Choroid plexus epithelial cell (primary cell): Measurements from ENCODE around the gene GALNT9.

Experiments used
- DNase-seq: peaks from one replicate; pipeline ENCODE4 v3.0.0-alpha.2; 2010; ENCODE audit warnings: low read depth
- H3K4me3 ChIP-seq: 2 replicates; pipeline ENCODE4 v1.5.1; 2011; ENCODE audit warnings: low read depth, mild to moderate bottlenecking, control low read depth, low read length, moderate library complexity
- CTCF ChIP-seq: conservative IDR thresholded peaks from 2 replicates; pipeline ENCODE4 v1.5.1; 2011; ENCODE audit warnings: low read depth, mild to moderate bottlenecking, control low read depth, inconsistent platforms, low read length, moderate library complexity

The GALNT9 gene

DNA sequence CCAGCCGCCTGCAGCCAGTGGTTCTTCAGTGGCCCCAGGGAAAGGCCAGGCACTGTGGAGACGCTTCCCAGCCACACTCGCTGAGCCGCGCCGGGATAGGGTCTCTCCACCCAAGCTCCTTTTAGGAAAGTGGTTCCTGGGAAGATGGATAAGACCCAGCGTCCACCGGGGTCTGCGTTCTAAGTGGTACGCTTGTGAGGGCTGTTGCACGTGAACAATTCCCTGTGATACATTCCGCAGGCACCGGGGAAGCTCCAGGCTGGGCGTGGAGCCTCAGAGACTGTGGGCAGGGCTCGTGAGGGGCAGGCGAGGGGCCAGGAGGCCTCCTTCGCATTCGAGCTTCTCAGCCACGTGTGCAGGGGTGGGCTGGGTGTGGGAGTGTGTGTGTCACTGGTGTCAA is 48.4 kb downstream of the GALNT9 start:
- TF ChIP-seq CTCF: no peak
- DNase-seq: no peak
- H3K4me3 ChIP-seq: no peak overlapping the region

DNA sequence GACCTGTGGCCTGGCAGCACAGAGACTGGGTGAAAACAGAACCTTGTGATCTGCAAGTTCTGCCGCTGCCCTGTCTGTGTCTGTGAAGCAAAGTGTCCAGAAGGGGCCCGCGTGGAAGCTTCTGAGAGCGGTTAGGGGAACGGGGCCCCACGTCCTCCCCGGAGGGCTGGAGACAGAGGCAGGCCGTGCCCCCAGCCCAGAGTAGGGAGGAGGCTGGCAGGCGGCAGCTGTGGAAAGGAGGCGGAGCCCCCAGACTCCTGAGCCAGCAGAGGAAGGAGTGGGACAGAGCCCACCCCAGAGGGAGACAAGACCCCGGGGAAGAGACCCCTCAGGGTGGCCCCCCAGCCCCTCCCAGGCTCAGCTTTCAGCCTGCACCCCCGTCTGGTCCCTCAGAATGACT is 49.0 kb downstream of the GALNT9 start:
- no peak for DNase-seq
- no peak for TF ChIP-seq CTCF
- H3K4me3 ChIP-seq: no peak overlapping the region

- no peak for DNase-seq
Measured at GRCh38 chr12:132279930-132280329, 49.5 kb downstream of the GALNT9 start.

GRCh38 chr12:132279184-132279889 is 50.1 kb downstream of the GALNT9 start:
- H3K4me3 ChIP-seq: peak overlapping the region; percentile 33
- DNase-seq: peak; percentile 85
- TF ChIP-seq CTCF: no peak

More at GRCh38 chr12:132279930-132280329, 49.5 kb downstream of the GALNT9 start:
- no peak for TF ChIP-seq CTCF
- no peak overlapping the region for H3K4me3 ChIP-seq

DNA sequence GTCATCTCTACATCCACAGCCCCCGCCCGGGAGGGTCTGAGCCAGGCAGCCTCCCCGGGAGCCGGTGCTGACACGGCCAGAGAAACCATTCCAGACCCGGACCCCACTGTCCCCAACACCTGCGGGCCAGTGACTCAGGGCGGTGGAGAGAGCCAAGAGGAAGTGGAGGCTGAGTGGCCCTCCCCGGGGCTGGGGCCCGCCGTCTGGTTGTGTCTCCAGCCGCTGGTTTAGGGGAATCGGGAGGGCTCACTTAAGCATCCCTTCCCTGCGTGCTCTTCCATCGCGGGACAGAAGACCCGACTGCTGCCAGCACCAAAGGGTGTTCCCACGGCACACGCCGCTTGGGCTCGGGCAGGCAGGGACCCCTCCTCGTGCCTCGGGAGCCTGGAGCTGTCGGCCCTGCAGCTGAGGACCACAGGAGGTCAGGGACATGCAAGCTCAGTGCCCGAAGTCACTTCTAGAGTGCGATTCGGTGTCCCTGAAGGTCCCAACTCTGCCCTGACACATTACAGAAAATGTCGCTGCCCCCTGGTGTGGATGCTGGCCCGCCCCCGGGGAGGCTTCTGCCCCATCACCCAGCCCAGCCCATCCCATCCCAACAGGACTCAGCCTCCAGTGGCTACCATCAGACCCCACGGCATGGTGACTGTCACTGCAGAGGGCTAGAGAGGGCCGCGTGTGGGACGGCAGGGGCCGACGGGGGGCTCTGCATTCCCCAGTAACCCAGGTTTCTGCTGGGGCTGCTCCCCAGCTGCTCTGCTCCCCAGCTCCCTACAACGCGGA is 50.8 kb downstream of the GALNT9 start:
- no peak for DNase-seq
- no peak overlapping the region for H3K4me3 ChIP-seq
- TF ChIP-seq CTCF: no peak

DNA sequence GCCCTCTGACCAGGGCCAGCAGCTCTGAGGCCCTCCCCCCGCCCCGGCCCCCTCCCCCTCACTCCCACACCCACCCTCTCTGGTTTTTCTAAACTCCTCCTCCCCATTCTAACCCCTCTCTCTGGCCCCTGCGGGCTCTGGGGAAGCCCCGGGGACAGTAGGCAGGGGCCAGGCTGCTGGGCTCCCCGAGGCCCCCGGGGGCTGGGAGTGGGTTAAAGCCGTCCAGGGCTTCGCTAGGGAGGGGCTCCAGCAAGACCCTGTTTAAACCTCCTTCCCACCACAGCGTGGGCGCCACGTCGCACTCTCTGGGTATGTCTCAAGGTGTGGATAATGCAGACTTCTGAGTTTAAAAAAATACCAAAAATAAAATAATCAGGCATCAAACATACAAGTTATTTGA is 51.4 kb downstream of the GALNT9 start:
- TF ChIP-seq CTCF: no peak
- no peak overlapping the region for H3K4me3 ChIP-seq
- DNase-seq: no peak
